ENCODE data around the gene SCNN1G.

Gene SCNN1G

GRCh38 chr16:23256440-23256839, 73.9 kb downstream of the SCNN1G start:
- no peak for DNase-seq

- no peak for DNase-seq
These were observed 75.1 kb downstream of the SCNN1G start for GRCh38 chr16:23257682-23258081.

DNA sequence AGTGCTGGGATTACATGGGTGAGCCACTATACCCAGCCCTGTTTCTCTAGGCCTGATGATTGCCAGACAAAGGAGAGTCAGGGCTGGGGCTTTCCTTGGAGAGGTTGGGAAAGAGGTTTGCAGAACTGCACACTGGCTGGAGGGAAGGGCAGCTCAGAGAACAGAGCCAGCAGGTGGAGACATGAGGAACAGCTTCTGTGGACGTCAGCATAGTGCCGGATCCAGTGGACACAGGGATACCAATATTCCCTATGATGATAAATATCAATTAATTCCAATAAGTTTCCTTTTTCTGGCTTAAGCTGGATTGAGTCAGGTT, 76.3 kb downstream of the SCNN1G start:
- DNase-seq, result no peak
